ENCODE measurements around the gene NES. TPM values are rescaled to one million over a fixed set of nuclear protein-coding genes. Genes with fewer than 3 reads are reported as not detected.

The NES gene
- total RNA-seq, 1 experiment from 2014 or later = 8.4 TPM

GRCh38 chr1:156624814-156625435 is 52.3 kb downstream of the NES start:
- no peaks in the 10 kb centered on the region for H3K9me2 ChIP-seq (ENCODE audit: insufficient read depth)
- no peaks in the 10 kb centered on the region for H4K20me1 ChIP-seq (ENCODE audit: insufficient read depth)
- ChIA-PET POLR2A (no interaction called here), RAD21 (ENCODE audit: low non-redundant PET in 1 of 2, low total read pairs in 2 of 2, uncharacterized antibody in 2 of 2, unreplicated experiment in 2 of 2) (interaction anchor here in 1 of 2 experiments (0.6 kb wide), 1 partner anchor 51 kb away, joined by 3 read pairs; no protein-coding TSS in a partner anchor), CTCF (interaction anchor here (0.6 to 1.0 kb wide), 2 partner anchors 53 to 81 kb away, joined by 3 read pairs; partner anchors contain the start of gene NES)
- ATAC-seq = no peak
- no peaks in the 10 kb centered on the region for H3K36me3 ChIP-seq (ENCODE audit: control insufficient read depth in 1 of 2, insufficient read depth in 2 of 2, low read length in 2 of 2)
- BruUV-seq (replicated peaks) = no TSS peak
- intact Hi-C loops (cut with micrococcal nuclease) = loop anchor here (1.0 to 10.0 kb wide), 2 partner anchors 23 to 300 kb away; partner anchors contain the start of gene LRRC71
- H3K27ac ChIP-seq (ENCODE audit: low read depth, low read length) = no peak overlapping the region
- peaks cover 3 to 7% of the 10 kb centered on the region in 2 experiments; a peak in 2 of 4 replicates for H3K4me1 ChIP-seq (ENCODE audit: control insufficient read depth in 1 of 2, insufficient read depth in 2 of 2, low read length in 2 of 2)
- no peak for DNase-seq (ENCODE audit: low read depth, low spot score)
- no peaks in the 10 kb centered on the region for H3K27me3 ChIP-seq (ENCODE audit: insufficient read depth, low read length)
- no peak overlapping the region for H3K4me3 ChIP-seq (replicated peaks in 1 of 2; ENCODE audit: low read depth in 1 of 2, low read length in 2 of 2)
- H3K9ac ChIP-seq (ENCODE audit: low read length) = no peak overlapping the region
- H3K9me3 ChIP-seq (ENCODE audit: control insufficient read depth in 1 of 2, insufficient read depth in 1 of 2, low read depth in 1 of 2, low read length in 2 of 2) = no peaks in the 10 kb centered on the region
- peak overlapping the region; percentile 74; the same call in 1 of the 2 replicates for H3K4me2 ChIP-seq (ENCODE audit: low read length)
- no peaks in the 10 kb centered on the region for H3K79me2 ChIP-seq (ENCODE audit: insufficient read depth, low read length)
- TF ChIP-seq SIN3A (IDR thresholded peaks at IDR 0.05; ENCODE audit: low read depth) (no peak), ATF3 (IDR thresholded peaks at IDR 0.05) (no peak), YY1 (IDR thresholded peaks at IDR 0.05; ENCODE audit: extremely low read depth, insufficient replicate concordance, low read depth, low read length) (no peak), RAD21 (IDR thresholded peaks at IDR 0.05; ENCODE audit: low read depth) (no peak), ELF1 (IDR thresholded peaks at IDR 0.05; ENCODE audit: borderline replicate concordance, low read depth) (no peak), SRF (IDR thresholded peaks at IDR 0.05; ENCODE audit: low read depth) (no peak), CTCF (IDR thresholded peaks at IDR 0.05 in 2 of 3, conservative IDR thresholded peaks at IDR 0.05 in 1 of 3; ENCODE audit: borderline replicate concordance in 1 of 3, insufficient read depth in 1 of 3, low read depth in 2 of 3, low read length in 2 of 3) (no peak), JUND (IDR thresholded peaks at IDR 0.05) (no peak), ZFX (IDR thresholded peaks at IDR 0.05) (no peak), REST (IDR thresholded peaks at IDR 0.05; ENCODE audit: low read depth) (no peak), FOSL1 (IDR thresholded peaks at IDR 0.05; ENCODE audit: low read depth) (no peak), EZH2phosphoT487 (IDR thresholded peaks at IDR 0.05; ENCODE audit: borderline replicate concordance) (no peak), ZBTB33 (IDR thresholded peaks at IDR 0.05; ENCODE audit: extremely low read depth, insufficient replicate concordance, low read length) (no peak)
- no peak overlapping the region for H2AFZ ChIP-seq (ENCODE audit: low read depth, low read length, poor library complexity, severe bottlenecking)
